HPDE6-E6E7 (cell line): ENCODE measurements around the gene DHH.
A peak's percentile ranks its signal among the peaks of the same experiment; 100 is the strongest.
"Not testable (repeated sequence)": the region's sequence is repeated elsewhere in the genome, so short reads cannot be mapped to it uniquely, and the experiment has no call there.

Source experiments
- DNase-seq: peaks from one replicate; pipeline ENCODE4 v3.0.0; 2011; ENCODE audit warnings: missing footprints; ENCODE audit errors: extremely low spot score

DHH gene

GRCh38 chr12:49070971-49071370 is 23.6 kb downstream of the DHH start:
- no peak for DNase-seq

GRCh38 chr12:49069507-49070346 is 24.9 kb downstream of the DHH start, which contains the start of gene RHEBL1:
Gene RHEBL1, minus strand, starts transcription at chr12:49069979. Its CDS starts 194 bp downstream, at chr12:49069785.
- DNase-seq = peak; percentile 97

GRCh38 chr12:49068879-49069506 is 25.6 kb downstream of the DHH start:
- no peak for DNase-seq

- no peak for DNase-seq
These were observed 28.5 kb downstream of the DHH start for GRCh38 chr12:49066120-49066519.

- no peak for DNase-seq
These were observed 29.8 kb downstream of the DHH start for GRCh38 chr12:49064767-49065152.

- not testable (repeated sequence) for DNase-seq
These were observed 32.7 kb downstream of the DHH start for GRCh38 chr12:49061916-49062315.

- no peak for DNase-seq
These were observed 33.4 kb downstream of the DHH start for GRCh38 chr12:49061157-49061650.

GRCh38 chr12:49060237-49061156 is 34.1 kb downstream of the DHH start, which contains the start of gene KMT2D:
Gene KMT2D, minus strand, starts transcription at chr12:49060794. Its CDS starts 5,470 bp downstream, at chr12:49055324.
- peak; percentile 92 for DNase-seq

GRCh38 chr12:49059299-49060171 is 35.1 kb downstream of the DHH start:
- DNase-seq = no peak

- DNase-seq = no peak
These were observed 35.6 kb downstream of the DHH start for GRCh38 chr12:49059045-49059298.

GRCh38 chr12:49058366-49059044 is 36.1 kb downstream of the DHH start:
- DNase-seq = no peak

GRCh38 chr12:49057888-49058287 is 36.7 kb downstream of the DHH start:
- no peak for DNase-seq

GRCh38 chr12:49055978-49056754 is 38.4 kb downstream of the DHH start:
- no peak for DNase-seq

- no peak for DNase-seq
These were observed 39.5 kb downstream of the DHH start for GRCh38 chr12:49055092-49055491.

GRCh38 chr12:49054524-49054923 is 40.1 kb downstream of the DHH start:
- no peak for DNase-seq

GRCh38 chr12:49054096-49054495 is 40.5 kb downstream of the DHH start:
- DNase-seq = no peak

- no peak for DNase-seq
These were observed 42.0 kb downstream of the DHH start for GRCh38 chr12:49052451-49053208.

GRCh38 chr12:49051777-49052438 is 42.7 kb downstream of the DHH start:
- no peak for DNase-seq
